ENCODE data around the gene PTCSC3.

Gene PTCSC3

DNA sequence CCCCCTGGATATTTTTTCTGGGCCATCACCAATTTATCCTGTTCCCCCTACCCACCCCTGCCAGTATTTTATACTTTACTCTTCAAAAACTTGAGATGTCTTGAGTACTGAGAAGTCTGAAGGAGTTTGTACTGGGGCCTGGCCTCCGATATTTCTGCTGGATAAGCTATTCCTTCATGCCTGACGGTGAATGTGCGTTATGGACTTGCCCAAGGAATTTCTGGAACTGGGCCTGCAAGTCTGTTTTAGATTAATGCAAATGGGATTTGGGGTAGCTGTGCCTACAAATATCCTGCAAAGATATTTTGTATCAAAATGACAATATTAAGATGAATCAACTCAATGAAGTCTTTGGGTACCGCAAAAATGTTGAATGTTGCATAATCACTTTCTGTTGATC lies at the start of gene PTCSC3:
Gene PTCSC3, minus strand, starts transcription at position 199 of the 400 bp plus-strand sequence.
- TF ChIP-seq, protein P1, sequence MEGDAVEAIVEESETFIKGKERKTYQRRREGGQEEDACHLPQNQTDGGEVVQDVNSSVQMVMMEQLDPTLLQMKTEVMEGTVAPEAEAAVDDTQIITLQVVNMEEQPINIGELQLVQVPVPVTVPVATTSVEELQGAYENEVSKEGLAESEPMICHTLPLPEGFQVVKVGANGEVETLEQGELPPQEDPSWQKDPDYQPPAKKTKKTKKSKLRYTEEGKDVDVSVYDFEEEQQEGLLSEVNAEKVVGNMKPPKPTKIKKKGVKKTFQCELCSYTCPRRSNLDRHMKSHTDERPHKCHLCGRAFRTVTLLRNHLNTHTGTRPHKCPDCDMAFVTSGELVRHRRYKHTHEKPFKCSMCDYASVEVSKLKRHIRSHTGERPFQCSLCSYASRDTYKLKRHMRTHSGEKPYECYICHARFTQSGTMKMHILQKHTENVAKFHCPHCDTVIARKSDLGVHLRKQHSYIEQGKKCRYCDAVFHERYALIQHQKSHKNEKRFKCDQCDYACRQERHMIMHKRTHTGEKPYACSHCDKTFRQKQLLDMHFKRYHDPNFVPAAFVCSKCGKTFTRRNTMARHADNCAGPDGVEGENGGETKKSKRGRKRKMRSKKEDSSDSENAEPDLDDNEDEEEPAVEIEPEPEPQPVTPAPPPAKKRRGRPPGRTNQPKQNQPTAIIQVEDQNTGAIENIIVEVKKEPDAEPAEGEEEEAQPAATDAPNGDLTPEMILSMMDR (IDR thresholded peaks at IDR 0.05; ENCODE audit: low read depth, low read length, missing control alignments): no peak
- no peak within 1 kb of the TSS for H3K4me3 ChIP-seq (replicated peaks; ENCODE audit: low read depth, low read length)
- DNase-seq (ENCODE audit: extremely low read depth, low read depth): no peak

DNA sequence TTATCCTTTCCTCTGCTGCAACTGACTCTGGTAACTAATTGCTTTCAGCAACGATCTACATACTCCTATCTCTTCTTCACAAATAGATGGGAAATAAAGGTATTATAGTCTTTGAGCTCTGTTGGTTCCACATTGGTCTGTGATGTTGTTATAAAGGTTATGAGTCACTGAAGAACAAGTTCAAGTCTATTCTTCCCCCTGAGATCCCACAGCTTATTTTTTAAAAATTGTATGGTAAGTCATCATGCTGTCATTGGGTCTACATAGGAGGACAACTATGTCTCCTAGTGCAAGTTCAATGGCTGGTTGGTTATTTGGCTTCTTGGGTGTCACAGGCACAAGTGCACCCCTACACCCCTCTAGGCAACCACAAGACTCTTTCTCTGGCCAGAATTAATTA lies 49.6 kb upstream of the PTCSC3 start:
- TF ChIP-seq, protein P1 (IDR thresholded peaks at IDR 0.05; ENCODE audit: low read depth, low read length, missing control alignments): no peak
- no peak overlapping the region for H3K4me3 ChIP-seq (replicated peaks; ENCODE audit: low read depth, low read length)
- no peak for DNase-seq (ENCODE audit: extremely low read depth, low read depth)

DNA sequence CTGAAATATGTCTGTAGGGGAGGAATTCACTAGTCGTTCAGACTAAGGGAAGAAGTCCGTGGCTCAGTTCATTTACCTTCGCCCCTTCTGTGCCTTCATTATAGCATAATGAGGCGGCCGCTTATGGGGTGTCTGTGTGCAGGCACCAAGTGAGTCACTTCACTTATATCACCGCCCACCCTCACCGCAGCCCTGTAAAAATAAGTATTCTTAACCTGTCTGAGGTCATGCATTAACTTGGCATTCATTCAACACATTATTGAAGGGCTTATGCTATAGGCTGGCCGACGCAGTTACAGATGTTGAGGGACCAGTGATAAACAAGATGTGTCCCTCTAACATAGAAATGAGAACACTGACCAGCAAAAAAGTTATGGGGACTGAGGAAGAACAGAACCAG lies 47.7 kb upstream of the PTCSC3 start:
- no peak for DNase-seq (ENCODE audit: extremely low read depth, low read depth)
- no peak overlapping the region for H3K4me3 ChIP-seq (replicated peaks; ENCODE audit: low read depth, low read length)
- TF ChIP-seq, protein P1 (IDR thresholded peaks at IDR 0.05; ENCODE audit: low read depth, low read length, missing control alignments): no peak

DNA sequence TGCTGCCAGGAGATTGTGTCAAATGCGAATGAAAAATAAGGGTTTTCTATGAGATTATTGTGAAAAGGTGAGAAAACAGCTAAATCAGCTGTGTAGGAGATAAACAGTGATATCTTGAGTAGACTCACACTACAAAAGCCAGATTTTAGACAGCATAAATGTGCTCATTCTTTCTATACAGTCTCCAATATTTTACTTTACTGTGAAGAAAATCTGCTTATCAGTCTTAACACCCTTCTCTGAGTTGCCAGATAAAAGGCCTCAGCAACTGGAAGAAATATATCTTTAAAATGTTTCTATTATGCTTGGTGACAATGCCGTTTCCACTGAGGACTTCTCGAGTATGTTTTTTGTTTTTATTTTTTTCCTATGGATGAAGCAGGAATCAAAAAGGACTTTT lies 47.0 kb upstream of the PTCSC3 start:
- TF ChIP-seq, protein P1 (IDR thresholded peaks at IDR 0.05; ENCODE audit: low read depth, low read length, missing control alignments): no peak
- no peak overlapping the region for H3K4me3 ChIP-seq (replicated peaks; ENCODE audit: low read depth, low read length)
- DNase-seq (ENCODE audit: extremely low read depth, low read depth): no peak

DNA sequence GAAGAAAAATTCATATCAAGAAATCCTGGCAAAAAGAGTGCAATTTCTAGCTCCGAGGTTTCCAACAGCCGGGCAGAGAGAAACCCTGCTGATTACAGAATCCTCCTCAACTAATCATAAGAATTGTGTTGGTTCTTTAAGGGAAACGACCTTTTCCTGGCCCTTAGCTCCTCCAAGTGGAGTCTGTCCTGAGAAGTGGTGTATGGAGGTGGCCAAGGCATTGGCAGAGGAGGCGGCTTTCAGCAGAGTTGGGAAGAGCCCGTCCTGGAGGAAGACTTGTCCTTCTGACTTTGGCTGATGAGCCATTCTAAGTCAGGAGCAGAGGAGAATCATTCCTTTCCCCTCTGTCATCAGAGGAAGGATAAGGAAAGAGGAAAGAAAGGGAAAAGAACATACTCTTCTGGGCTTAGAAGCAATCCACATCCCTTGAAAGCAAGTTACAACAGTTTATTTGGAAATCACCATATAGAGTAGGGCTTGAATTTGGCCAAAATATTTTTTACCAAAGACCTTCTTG lies 46.5 kb upstream of the PTCSC3 start:
- no peak overlapping the region for H3K4me3 ChIP-seq (replicated peaks; ENCODE audit: low read depth, low read length)
- TF ChIP-seq, protein P1 (IDR thresholded peaks at IDR 0.05; ENCODE audit: low read depth, low read length, missing control alignments): no peak
- no peak for DNase-seq (ENCODE audit: extremely low read depth, low read depth)

DNA sequence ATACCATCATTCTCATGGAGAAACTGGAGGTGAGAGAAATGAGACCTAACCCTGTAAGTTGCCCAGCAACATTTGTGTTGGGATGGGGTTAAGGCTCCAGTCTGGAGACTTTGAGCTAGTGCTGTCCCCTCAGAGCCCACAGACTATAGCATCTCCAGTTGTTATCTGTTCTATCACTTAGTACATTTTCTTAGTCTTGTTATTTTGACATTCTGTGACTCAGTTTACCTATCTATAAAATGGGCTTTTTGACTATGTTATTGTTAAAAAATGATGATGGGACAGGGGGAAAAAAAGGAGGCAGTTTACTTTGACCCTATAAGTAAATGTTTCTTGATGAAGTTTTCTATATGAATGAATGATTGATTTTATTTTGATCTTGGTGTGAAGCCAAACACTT lies 45.8 kb upstream of the PTCSC3 start:
- no peak for DNase-seq (ENCODE audit: extremely low read depth, low read depth)
- TF ChIP-seq, protein P1 (IDR thresholded peaks at IDR 0.05; ENCODE audit: low read depth, low read length, missing control alignments): no peak

DNA sequence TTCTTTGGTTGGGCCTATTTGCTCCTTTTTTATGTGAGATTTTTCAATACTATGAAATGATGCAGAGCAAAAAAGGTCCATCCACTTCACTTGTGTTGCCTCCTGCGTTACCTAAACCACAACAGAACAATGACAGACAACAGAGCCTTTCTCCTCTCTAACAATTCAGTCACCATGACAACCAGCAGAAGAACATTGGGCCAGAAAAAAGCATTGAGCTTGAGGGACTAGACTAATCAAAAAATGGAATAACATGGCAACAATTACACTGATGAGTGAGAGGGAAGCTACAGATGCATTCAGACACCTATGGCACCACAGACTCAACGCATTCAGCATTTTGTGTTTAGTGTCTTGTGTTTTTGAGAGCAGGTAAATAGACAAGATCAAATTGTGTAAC lies 44.6 kb upstream of the PTCSC3 start:
- TF ChIP-seq, protein P1 (IDR thresholded peaks at IDR 0.05; ENCODE audit: low read depth, low read length, missing control alignments): no peak
- no peak for DNase-seq (ENCODE audit: extremely low read depth, low read depth)
- H3K4me3 ChIP-seq (replicated peaks; ENCODE audit: low read depth, low read length): no peak overlapping the region

More for the DNA sequence above, 45.8 kb upstream of the PTCSC3 start:
- H3K4me3 ChIP-seq (replicated peaks; ENCODE audit: low read depth, low read length): no peak overlapping the region

Measured in HFF-Myc (cell line).